B cell (primary cell): ENCODE results near the gene PPBP.

ENCODE experiments used
- CTCF ChIP-seq: fragments of 200-600 bp; IDR thresholded peaks from one replicate; pipeline ENCODE4 v1.8.0; 2022; ENCODE audit warnings: antibody characterized with exemption, mild to moderate bottlenecking
- EZH2 ChIP-seq: IDR thresholded peaks from 2 replicates; pipeline ENCODE4 v1.6.1; 2012; ENCODE audit warnings: borderline replicate concordance, low read depth, mild to moderate bottlenecking, moderate library complexity, low read length; ENCODE audit not compliant: insufficient read depth, poor library complexity, severe bottlenecking

- TF ChIP-seq CTCF (no peak), EZH2 (no peak)
These were observed 3.2 kb upstream of the PPBP start for GRCh38 chr4:73990988-73991741.
